Measurements from ENCODE around the gene CBLIF. TPM values are rescaled to one million over a fixed set of nuclear protein-coding genes. Genes with fewer than 3 reads are reported as not detected.

The CBLIF gene
- total and polyA plus RNA-seq, 2 of the 8 experiments (the other 6 are each of a cell fraction or from before 2014, with no cell fraction given) = not detected

- TF ChIP-seq RNF2 (IDR thresholded peaks at IDR 0.05; ENCODE audit: borderline replicate concordance, low read depth, low read length, missing control alignments, poor library complexity, severe bottlenecking) (no peak), RAD21 (IDR thresholded peaks at IDR 0.05 in 1 of 2, conservative IDR thresholded peaks at IDR 0.05 in 1 of 2; ENCODE audit: low read depth in 2 of 2, low read length in 2 of 2) (no peak), CBX5 (IDR thresholded peaks at IDR 0.05; ENCODE audit: low read depth, low read length) (no peak), CHD7 (IDR thresholded peaks at IDR 0.05; ENCODE audit: insufficient replicate concordance, low read length) (no peak), KDM4A (IDR thresholded peaks at IDR 0.05; ENCODE audit: low read depth, low read length, severe bottlenecking) (no peak)
Measured at GRCh38 chr11:59787255-59787588, 58.1 kb downstream of the CBLIF start (continued).

All from H1 (cell line).